OCI-LY3 (cell line): ENCODE results near the gene FLNC.
A peak's percentile ranks its signal among the peaks of the same experiment; 100 is the strongest.

Source experiments
- H2AFZ ChIP-seq: fragments of 200-600, 300-600 bp; shearing (Covaris generic); 2 replicates; pipeline ENCODE4 v1.6.0; 2014; ENCODE audit warnings: antibody characterized with exemption, low read depth, low read length
- H3K27ac ChIP-seq: fragments of 200-600, 300-600 bp; sonication (generic); 2 replicates; pipeline ENCODE4 v1.5.1; 2014; ENCODE audit warnings: mild to moderate bottlenecking, low read length, moderate library complexity, mixed read lengths
- H3K27me3 ChIP-seq: fragments of 200-600, 300-600 bp; sonication (generic); 2 replicates; pipeline ENCODE4 v1.6.1; 2014; ENCODE audit warnings: low read depth, low read length, mixed read lengths
- H3K36me3 ChIP-seq: fragments of 200-600, 300-600 bp; sonication (generic); replicated peaks from 2 replicates; pipeline ENCODE3; 2014; ENCODE audit warnings: low read depth, low read length, mixed read lengths
- H3K4me1 ChIP-seq: fragments of 300-600, 200-600 bp; sonication (generic); 2 replicates; pipeline ENCODE4 v1.6.1; 2014; ENCODE audit warnings: low read length, mixed read lengths
- H3K4me2 ChIP-seq: fragments of 200-600, 300-600 bp; sonication (generic); 2 replicates; pipeline ENCODE4 v1.6.1; 2014; ENCODE audit warnings: low read length, mixed read lengths
- H3K4me3 ChIP-seq: fragments of 300-600, 200-600 bp; sonication (generic); 2 replicates; pipeline ENCODE4 v1.5.1; 2014; ENCODE audit warnings: antibody characterized with exemption, mild to moderate bottlenecking, low read length, moderate library complexity
- H3K79me2 ChIP-seq: fragments of 300-600, 200-600 bp; shearing (Covaris generic); 2 replicates; pipeline ENCODE4 v1.6.1; 2014; ENCODE audit warnings: mild to moderate bottlenecking, low read length, mixed read lengths
- H3K9ac ChIP-seq: fragments of 300-600, 200-600 bp; shearing (Covaris generic); 2 replicates; pipeline ENCODE4 v1.6.0; 2014; ENCODE audit warnings: mild to moderate bottlenecking, low read length, moderate library complexity
- H3K9me3 ChIP-seq: fragments of 200-600, 300-600 bp; shearing (Covaris generic); 2 replicates; pipeline ENCODE4 v1.6.1; 2014; ENCODE audit warnings: low read length, mixed read lengths; ENCODE audit not compliant: insufficient read depth
- H4K20me1 ChIP-seq: fragments of 200-600, 300-600 bp; sonication (generic); 2 replicates; pipeline ENCODE4 v1.6.1; 2016; ENCODE audit warnings: low read length, mixed read lengths; ENCODE audit not compliant: insufficient read depth
- EZH2phosphoT487 ChIP-seq: fragments of 200-600 bp; shearing (Covaris generic); IDR thresholded peaks from 2 replicates; pipeline ENCODE4 v1.6.1; 2018; ENCODE audit warnings: antibody characterized with exemption, mixed run types, low read depth
- TF ChIP-seq, protein P1 (sequence below): fragments of 200-600, 300-600 bp; sonication (generic); IDR thresholded peaks from 2 replicates; pipeline ENCODE4 v1.5.1; 2014; ENCODE audit warnings: antibody characterized with exemption, low read length, low read depth

The FLNC gene

DNA sequence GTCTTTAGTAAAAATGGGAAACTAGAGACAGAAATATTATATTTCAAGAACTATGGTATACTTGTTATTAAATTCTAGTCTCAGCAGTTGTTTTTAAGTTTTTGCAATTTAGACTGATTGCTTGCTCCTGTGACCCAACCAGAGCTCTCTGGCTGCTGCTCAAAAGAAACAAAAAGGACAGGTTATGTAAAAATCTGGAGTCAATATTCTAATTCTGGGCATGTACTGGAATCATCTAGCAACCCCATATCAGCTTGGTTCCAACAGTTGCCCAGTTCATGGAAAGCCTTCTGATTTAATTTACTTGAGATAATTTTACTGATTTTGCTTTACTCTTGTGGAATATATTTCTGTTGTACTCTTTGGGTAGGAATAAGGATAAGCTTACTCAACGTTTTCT, 70.0 kb downstream of the FLNC start:
- Histone ChIP-seq H4K20me1 (no peaks in the 10 kb centered on the region), H3K27me3 (no peaks in the 10 kb centered on the region), H3K79me2 (no peaks in the 10 kb centered on the region), H3K9me3 (peaks cover 9% of the 10 kb centered on the region; the same call in 1 of the 2 replicates), H3K27ac (no peak overlapping the region), H3K4me2 (no peak overlapping the region), H3K36me3 (no peaks in the 10 kb centered on the region), H3K9ac (no peak overlapping the region), H3K4me1 (peaks cover 14% of the 10 kb centered on the region), H2AFZ (no peak overlapping the region), H3K4me3 (no peak overlapping the region)
- TF ChIP-seq, protein P1, sequence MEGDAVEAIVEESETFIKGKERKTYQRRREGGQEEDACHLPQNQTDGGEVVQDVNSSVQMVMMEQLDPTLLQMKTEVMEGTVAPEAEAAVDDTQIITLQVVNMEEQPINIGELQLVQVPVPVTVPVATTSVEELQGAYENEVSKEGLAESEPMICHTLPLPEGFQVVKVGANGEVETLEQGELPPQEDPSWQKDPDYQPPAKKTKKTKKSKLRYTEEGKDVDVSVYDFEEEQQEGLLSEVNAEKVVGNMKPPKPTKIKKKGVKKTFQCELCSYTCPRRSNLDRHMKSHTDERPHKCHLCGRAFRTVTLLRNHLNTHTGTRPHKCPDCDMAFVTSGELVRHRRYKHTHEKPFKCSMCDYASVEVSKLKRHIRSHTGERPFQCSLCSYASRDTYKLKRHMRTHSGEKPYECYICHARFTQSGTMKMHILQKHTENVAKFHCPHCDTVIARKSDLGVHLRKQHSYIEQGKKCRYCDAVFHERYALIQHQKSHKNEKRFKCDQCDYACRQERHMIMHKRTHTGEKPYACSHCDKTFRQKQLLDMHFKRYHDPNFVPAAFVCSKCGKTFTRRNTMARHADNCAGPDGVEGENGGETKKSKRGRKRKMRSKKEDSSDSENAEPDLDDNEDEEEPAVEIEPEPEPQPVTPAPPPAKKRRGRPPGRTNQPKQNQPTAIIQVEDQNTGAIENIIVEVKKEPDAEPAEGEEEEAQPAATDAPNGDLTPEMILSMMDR: no peak
- TF ChIP-seq EZH2phosphoT487: no peak

DNA sequence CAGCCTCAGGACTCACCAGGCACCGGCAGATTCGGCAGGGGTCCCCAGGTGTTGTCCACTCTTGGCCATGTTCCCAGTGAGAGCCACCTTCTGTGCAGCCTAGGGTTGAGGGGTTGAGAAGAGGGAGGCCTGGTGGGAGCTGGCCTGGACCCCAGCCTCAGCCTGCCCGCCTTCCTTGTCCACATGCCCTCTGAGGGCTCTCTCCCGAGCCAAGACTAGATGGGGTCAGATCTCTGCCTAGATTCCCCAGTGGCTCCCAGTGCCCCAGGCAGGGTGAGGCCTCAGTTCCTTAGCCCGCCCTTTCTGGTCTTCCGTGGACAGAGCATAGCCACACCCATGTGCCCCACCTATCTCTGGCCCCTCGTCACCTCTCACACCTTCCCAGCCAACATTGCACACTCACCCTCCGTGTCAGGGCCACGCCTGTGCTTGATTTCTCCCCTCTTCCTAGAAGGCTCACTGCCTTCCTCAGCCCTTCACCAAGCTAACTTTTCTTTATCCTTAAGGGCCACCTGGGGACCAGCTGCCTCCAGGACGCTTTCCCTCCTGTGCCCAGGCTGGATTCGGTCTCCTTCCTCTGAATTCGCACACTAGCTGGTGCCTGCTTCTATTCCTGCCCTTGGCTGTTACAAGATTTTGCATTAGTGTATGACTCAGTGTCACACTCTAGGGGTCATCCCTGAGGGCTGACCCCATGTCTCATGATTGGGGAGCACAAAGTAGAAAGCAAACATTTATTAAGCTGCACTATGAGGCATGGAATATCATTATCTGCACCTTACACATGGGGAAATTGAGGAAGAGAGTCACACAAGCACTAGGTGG, 72.8 kb downstream of the FLNC start:
- H3K9ac ChIP-seq: no peak overlapping the region
- TF ChIP-seq, protein P1: no peak
- no peak overlapping the region for H3K4me2 ChIP-seq
- no peak overlapping the region for H3K27ac ChIP-seq
- no peak overlapping the region for H3K4me3 ChIP-seq
- peaks cover 14% of the 10 kb centered on the region for H3K4me1 ChIP-seq
- no peaks in the 10 kb centered on the region for H4K20me1 ChIP-seq
- peaks cover 9% of the 10 kb centered on the region; the same call in 1 of the 2 replicates for H3K9me3 ChIP-seq
- no peaks in the 10 kb centered on the region for H3K27me3 ChIP-seq
- H2AFZ ChIP-seq: no peak overlapping the region
- no peaks in the 10 kb centered on the region for H3K79me2 ChIP-seq
- H3K36me3 ChIP-seq: no peaks in the 10 kb centered on the region

DNA sequence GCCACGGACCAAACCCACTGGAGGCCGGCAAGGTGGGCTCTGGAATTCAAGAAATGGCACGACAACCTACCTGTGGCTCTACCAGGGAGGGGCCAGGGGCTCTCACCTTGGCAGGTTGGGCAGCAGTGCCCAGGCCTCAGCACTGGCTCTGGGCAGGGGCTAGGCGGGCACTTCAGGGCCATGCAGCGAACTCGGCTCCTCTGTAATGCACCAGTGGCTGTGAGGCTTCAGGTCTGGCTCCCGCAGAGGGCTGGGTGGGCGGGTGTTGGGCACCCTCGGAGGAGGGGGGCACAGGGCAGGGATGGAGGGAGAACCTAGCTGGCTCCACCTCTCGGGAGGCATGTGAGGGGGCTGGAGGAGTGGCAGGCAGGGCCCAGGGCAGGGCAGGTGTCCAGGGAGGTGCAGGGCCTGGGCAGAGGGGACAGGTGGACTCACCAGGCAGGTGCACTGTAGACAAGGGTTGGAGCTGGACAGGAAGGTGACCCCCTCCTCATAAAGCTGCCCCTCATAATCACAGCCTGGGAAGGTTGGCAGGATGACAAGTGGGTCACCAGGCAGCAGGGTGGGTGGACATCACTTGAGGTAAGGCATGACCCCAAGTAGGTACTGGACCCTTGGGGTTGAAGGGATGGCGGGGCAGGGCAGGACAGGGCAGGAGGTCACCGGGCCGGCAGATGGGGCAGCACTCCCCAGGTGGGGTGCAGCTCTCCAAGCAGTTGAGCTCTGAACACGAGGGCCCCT, 73.6 kb downstream of the FLNC start:
- peaks cover 9% of the 10 kb centered on the region; the same call in 1 of the 2 replicates for H3K9me3 ChIP-seq

More for the DNA sequence above, 73.6 kb downstream of the FLNC start:
- Histone ChIP-seq H3K27ac (no peak overlapping the region), H3K9ac (peak overlapping the region; percentile 65; the same call in 1 of the 2 replicates), H3K4me1 (peaks cover 14% of the 10 kb centered on the region), H2AFZ (peak overlapping the region; percentile 91), H3K4me2 (peak overlapping the region; percentile 82), H3K4me3 (peak overlapping the region; percentile 67), H3K36me3 (no peaks in the 10 kb centered on the region), H3K79me2 (no peaks in the 10 kb centered on the region), H3K27me3 (no peaks in the 10 kb centered on the region), H4K20me1 (no peaks in the 10 kb centered on the region)
- TF ChIP-seq, protein P1: no peak
- no peak for TF ChIP-seq EZH2phosphoT487
